HUES6 (cell line): ENCODE measurements around the gene CAPN11.
A peak's percentile ranks its signal among the peaks of the same experiment; 100 is the strongest.

Experiments used
- H3K27ac ChIP-seq: 2 replicates; pipeline ENCODE4 v1.7.0; 2013; ENCODE audit warnings: low read depth, mild to moderate bottlenecking, low read length, inconsistent platforms
- H3K27me3 ChIP-seq: 2 replicates; pipeline ENCODE4 v1.6.1; 2013; ENCODE audit warnings: low read length; ENCODE audit not compliant: control insufficient read depth, insufficient read depth
- H3K36me3 ChIP-seq: 2 replicates; pipeline ENCODE4 v1.6.1; 2013; ENCODE audit warnings: low read length; ENCODE audit not compliant: control insufficient read depth, insufficient read depth
- H3K4me1 ChIP-seq: 2 replicates; pipeline ENCODE4 v1.6.1; 2013; ENCODE audit warnings: low read length; ENCODE audit not compliant: control insufficient read depth, insufficient read depth
- H3K4me3 ChIP-seq: 2 replicates; pipeline ENCODE4 v1.5.1; 2013; ENCODE audit warnings: low read depth, low read length
- H3K9ac ChIP-seq: one replicate; pipeline ENCODE4 v1.6.1; 2013; ENCODE audit warnings: mild to moderate bottlenecking, low read length
- H3K9me3 ChIP-seq: 2 replicates; pipeline ENCODE4 v1.6.1; 2013; ENCODE audit warnings: low read depth, low read length; ENCODE audit not compliant: control insufficient read depth, insufficient read depth

The CAPN11 gene

GRCh38 chr6:44158770-44159228 lies at the start of gene CAPN11:
Gene CAPN11, plus strand, starts transcription at chr6:44158820. Its CDS starts 29 bp downstream, at chr6:44158849.
- no peaks in the 10 kb centered on the region for H3K27me3 ChIP-seq
- peaks cover 11% of the 10 kb centered on the region for H3K4me1 ChIP-seq
- H3K9ac ChIP-seq = no peak within 1 kb of the TSS
- H3K36me3 ChIP-seq = peaks cover 4% of the 10 kb centered on the region
- H3K27ac ChIP-seq = no peak within 1 kb of the TSS
- no peaks in the 10 kb centered on the region for H3K9me3 ChIP-seq
- H3K4me3 ChIP-seq = no peak within 1 kb of the TSS

- no peaks in the 10 kb centered on the region for H3K9me3 ChIP-seq
- no peak overlapping the region for H3K4me3 ChIP-seq
- H3K9ac ChIP-seq = no peak overlapping the region
- H3K36me3 ChIP-seq = peaks cover 94% of the 10 kb centered on the region
- H3K27me3 ChIP-seq = no peaks in the 10 kb centered on the region
- H3K4me1 ChIP-seq = no peaks in the 10 kb centered on the region
- no peak overlapping the region for H3K27ac ChIP-seq
These were observed 49.4 kb upstream of the CAPN11 start for GRCh38 chr6:44109212-44109611.

GRCh38 chr6:44110005-44110676 lies 48.5 kb upstream of the CAPN11 start:
- H3K36me3 ChIP-seq = peaks cover 92% of the 10 kb centered on the region
- H3K4me1 ChIP-seq = no peaks in the 10 kb centered on the region
- H3K4me3 ChIP-seq = no peak overlapping the region
- no peak overlapping the region for H3K27ac ChIP-seq
- H3K27me3 ChIP-seq = no peaks in the 10 kb centered on the region
- H3K9me3 ChIP-seq = no peaks in the 10 kb centered on the region
- H3K9ac ChIP-seq = no peak overlapping the region

- Histone ChIP-seq H3K4me1 (no peaks in the 10 kb centered on the region), H3K36me3 (peaks cover 94% of the 10 kb centered on the region), H3K4me3 (no peak overlapping the region), H3K9ac (no peak overlapping the region), H3K27ac (no peak overlapping the region), H3K9me3 (no peaks in the 10 kb centered on the region), H3K27me3 (no peaks in the 10 kb centered on the region)
These were observed 47.7 kb upstream of the CAPN11 start for GRCh38 chr6:44110966-44111365.

GRCh38 chr6:44111434-44112417 lies 46.9 kb upstream of the CAPN11 start:
- Histone ChIP-seq H3K4me3 (no peak overlapping the region), H3K9ac (no peak overlapping the region), H3K27ac (peak overlapping the region; percentile 30; the same call in 1 of the 2 replicates), H3K4me1 (no peaks in the 10 kb centered on the region), H3K27me3 (no peaks in the 10 kb centered on the region), H3K36me3 (peaks cover 89% of the 10 kb centered on the region), H3K9me3 (no peaks in the 10 kb centered on the region)

- peaks cover 79% of the 10 kb centered on the region for H3K36me3 ChIP-seq
These were observed 45.2 kb upstream of the CAPN11 start for GRCh38 chr6:44113414-44113813.

GRCh38 chr6:44115866-44116265 lies 42.8 kb upstream of the CAPN11 start:
- no peaks in the 10 kb centered on the region for H3K9me3 ChIP-seq
- H3K27me3 ChIP-seq = no peaks in the 10 kb centered on the region
- H3K4me3 ChIP-seq = no peak overlapping the region
- H3K27ac ChIP-seq = no peak overlapping the region
- H3K9ac ChIP-seq = no peak overlapping the region
- H3K36me3 ChIP-seq = peaks cover 54% of the 10 kb centered on the region
- H3K4me1 ChIP-seq = peaks cover 12% of the 10 kb centered on the region

More at GRCh38 chr6:44113414-44113813, 45.2 kb upstream of the CAPN11 start:
- Histone ChIP-seq H3K4me1 (peaks cover 6% of the 10 kb centered on the region; the same call in 1 of the 2 replicates), H3K27me3 (no peaks in the 10 kb centered on the region), H3K27ac (no peak overlapping the region), H3K9ac (no peak overlapping the region), H3K9me3 (no peaks in the 10 kb centered on the region), H3K4me3 (no peak overlapping the region)

GRCh38 chr6:44116641-44117382 lies 41.8 kb upstream of the CAPN11 start:
- Histone ChIP-seq H3K36me3 (peaks cover 45% of the 10 kb centered on the region), H3K9ac (no peak overlapping the region), H3K4me3 (no peak overlapping the region), H3K4me1 (peaks cover 20% of the 10 kb centered on the region), H3K27ac (no peak overlapping the region), H3K27me3 (no peaks in the 10 kb centered on the region), H3K9me3 (no peaks in the 10 kb centered on the region)

- peaks cover 37% of the 10 kb centered on the region for H3K36me3 ChIP-seq
- H3K9me3 ChIP-seq = no peaks in the 10 kb centered on the region
- H3K4me1 ChIP-seq = peaks cover 25% of the 10 kb centered on the region
- no peak overlapping the region for H3K27ac ChIP-seq
- H3K9ac ChIP-seq = no peak overlapping the region
- no peak overlapping the region for H3K4me3 ChIP-seq
- no peaks in the 10 kb centered on the region for H3K27me3 ChIP-seq
These were observed 41.1 kb upstream of the CAPN11 start for GRCh38 chr6:44117397-44118128.

- Histone ChIP-seq H3K9me3 (no peaks in the 10 kb centered on the region), H3K9ac (no peak overlapping the region), H3K27me3 (no peaks in the 10 kb centered on the region), H3K4me3 (no peak overlapping the region), H3K27ac (no peak overlapping the region), H3K4me1 (peaks cover 41% of the 10 kb centered on the region), H3K36me3 (peaks cover 18% of the 10 kb centered on the region)
These were observed 38.8 kb upstream of the CAPN11 start for GRCh38 chr6:44119704-44120262.
